ENCODE measurements around the gene DAGLA. TPM values are rescaled to one million over a fixed set of nuclear protein-coding genes. Genes with fewer than 3 reads are reported as not detected.

The DAGLA gene
- total RNA-seq, 4 donors from 2014 or later = 1.7 to 6.9 (median 2.9) TPM

DNA sequence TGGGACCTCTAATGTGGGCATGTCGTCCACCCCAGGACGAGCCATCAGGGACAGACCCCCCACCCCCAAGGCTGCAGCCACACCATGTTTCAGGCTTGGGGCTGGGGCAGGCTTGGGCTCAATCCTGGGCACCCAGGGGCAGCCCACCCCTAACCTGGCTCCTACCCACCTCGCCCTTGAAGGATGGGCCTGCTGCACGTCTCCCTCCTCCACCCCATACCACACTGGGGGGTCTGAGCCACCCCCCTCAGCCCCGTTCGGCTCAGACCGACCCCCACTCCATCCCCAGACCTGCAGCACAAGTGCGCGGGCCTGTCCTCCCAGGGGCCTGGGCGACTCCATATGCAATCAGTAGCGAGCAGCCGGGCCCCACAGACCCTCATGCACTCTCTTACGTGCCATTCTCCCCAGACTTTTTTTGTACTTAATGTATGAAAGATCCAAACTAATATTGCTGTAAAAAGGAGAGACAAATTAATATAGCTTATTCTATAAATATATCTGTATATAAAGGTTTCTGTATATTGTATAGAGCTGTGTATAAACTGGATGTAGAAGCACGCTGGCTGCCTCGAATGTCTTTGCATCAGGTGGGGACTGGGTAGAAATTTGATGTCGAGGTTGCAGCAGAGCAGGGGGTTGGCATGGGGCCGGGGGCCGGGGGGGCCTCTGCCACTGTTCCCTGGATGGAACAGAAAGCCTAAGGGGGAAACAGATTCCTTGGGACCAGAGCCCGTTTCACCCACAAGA, 66.4 kb downstream of the DAGLA start:
- Histone ChIP-seq H3K27ac (peak overlapping the region in 2 of 4 donors; percentile 82 to 83), H3K9me3 (no peaks in the 10 kb centered on the region), H3K36me3 (peaks cover 0 to 29% (median 3%) of the 10 kb centered on the region in 3 donors), H3K4me1 (peaks cover 7 to 49% (median 11%) of the 10 kb centered on the region in 3 donors), H3K4me3 (no peak overlapping the region), H3K27me3 (peaks cover 0 to 26% (median 0%) of the 10 kb centered on the region in 4 donors)
- intact Hi-C loops (cut with DNase I) = no loop called here
- DNase-seq = no peak
- TF ChIP-seq CTCF (IDR thresholded peaks at IDR 0.05) (no peak), POLR2A (IDR thresholded peaks at IDR 0.05) (no peak)
- 55 to 69% methylated on average over 8 to 14 of the region's 19 CpGs for WGBS, 2 donors

DNA sequence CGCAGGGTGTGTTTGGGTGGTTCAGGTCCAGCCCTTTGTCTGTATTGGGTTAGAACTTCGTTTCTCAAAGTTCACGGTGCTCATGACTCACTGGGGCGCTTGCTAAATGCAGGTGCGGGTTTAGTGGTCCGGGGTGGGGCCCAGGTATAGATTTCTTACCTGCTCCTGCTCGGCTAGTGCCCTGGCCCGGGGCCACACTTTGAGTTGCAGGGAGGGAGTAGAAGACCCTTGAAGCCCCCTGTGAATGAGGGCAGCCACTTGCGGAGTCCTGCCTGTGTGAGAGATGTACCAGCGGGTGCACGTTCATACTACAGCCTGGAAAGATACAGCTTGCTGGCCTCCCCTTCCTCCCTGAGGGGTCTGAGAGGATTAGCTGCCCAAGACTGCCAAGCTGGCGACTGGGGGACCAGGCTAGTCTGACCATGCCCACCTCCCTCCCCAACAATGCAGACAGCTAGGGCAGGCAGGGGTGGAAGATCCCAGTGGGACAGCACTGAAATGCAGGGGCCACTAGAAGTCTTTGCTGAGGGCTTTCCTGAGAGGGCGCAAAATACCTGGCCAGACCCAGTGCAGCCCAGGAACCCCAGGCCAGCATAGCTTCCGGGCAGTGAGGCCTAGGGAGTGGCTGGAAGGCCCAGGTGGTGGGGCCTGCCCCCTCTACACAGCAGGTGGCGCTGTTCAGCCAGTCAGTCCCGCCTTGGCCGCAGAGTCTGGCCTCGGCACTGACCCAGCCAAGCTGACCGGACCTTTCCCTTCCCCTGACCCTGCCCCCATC, 67.2 kb downstream of the DAGLA start:
- Histone ChIP-seq H3K27me3 (peaks cover 0 to 32% (median 0%) of the 10 kb centered on the region in 4 donors), H3K4me3 (no peak overlapping the region), H3K4me1 (peaks cover 2 to 47% (median 13%) of the 10 kb centered on the region in 3 donors), H3K9me3 (no peaks in the 10 kb centered on the region), H3K36me3 (peaks cover 0 to 22% (median 3%) of the 10 kb centered on the region in 3 donors), H3K27ac (peak overlapping the region in 3 of 4 donors; percentile 24 to 83 (median 82))
- intact Hi-C loops (cut with DNase I) = no loop called here
- whole genome bisulfite sequencing, 2 donors = 37 to 55% methylated on average over 5 to 12 of the region's 19 CpGs
- TF ChIP-seq POLR2A (IDR thresholded peaks at IDR 0.05) (no peak), CTCF (IDR thresholded peaks at IDR 0.05) (peak; percentile 60 to 89 (median 82))
- no peak for DNase-seq

DNA sequence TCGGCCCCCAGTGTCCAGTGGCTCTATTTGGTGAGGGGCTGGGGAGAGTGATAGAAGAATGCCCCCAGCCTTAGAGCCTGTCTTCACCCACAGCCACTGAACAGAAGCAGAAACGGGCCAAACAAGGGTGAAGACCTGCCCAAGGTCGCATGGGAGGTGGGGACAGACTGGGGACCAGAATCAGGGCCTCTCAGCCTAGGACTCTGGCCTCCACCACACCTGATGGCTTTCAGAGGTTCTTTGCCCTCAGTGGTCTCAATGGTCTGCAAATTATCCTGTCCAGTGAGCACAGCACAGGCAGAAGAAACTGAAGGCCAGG, 67.7 kb downstream of the DAGLA start:
- no peak overlapping the region for H3K4me3 ChIP-seq
- no peak for TF ChIP-seq CTCF (IDR thresholded peaks at IDR 0.05)
- TF ChIP-seq POLR2A (IDR thresholded peaks at IDR 0.05) = no peak
- DNase-seq = no peak
- WGBS, 2 donors = 60% methylated on average over 2 of the region's 3 CpGs; no CpG with 5 or more reads in 1 of the 2 donors
- peaks cover 0 to 19% (median 3%) of the 10 kb centered on the region in 3 donors for H3K36me3 ChIP-seq
- H3K9me3 ChIP-seq = no peaks in the 10 kb centered on the region
- H3K27me3 ChIP-seq = peaks cover 0 to 37% (median 0%) of the 10 kb centered on the region in 4 donors
- peak overlapping the region in 2 of 4 donors; percentile 82 to 83 for H3K27ac ChIP-seq
- intact Hi-C loops (cut with DNase I) = no loop called here
- H3K4me1 ChIP-seq = peaks cover 4 to 46% (median 15%) of the 10 kb centered on the region in 3 donors

DNA sequence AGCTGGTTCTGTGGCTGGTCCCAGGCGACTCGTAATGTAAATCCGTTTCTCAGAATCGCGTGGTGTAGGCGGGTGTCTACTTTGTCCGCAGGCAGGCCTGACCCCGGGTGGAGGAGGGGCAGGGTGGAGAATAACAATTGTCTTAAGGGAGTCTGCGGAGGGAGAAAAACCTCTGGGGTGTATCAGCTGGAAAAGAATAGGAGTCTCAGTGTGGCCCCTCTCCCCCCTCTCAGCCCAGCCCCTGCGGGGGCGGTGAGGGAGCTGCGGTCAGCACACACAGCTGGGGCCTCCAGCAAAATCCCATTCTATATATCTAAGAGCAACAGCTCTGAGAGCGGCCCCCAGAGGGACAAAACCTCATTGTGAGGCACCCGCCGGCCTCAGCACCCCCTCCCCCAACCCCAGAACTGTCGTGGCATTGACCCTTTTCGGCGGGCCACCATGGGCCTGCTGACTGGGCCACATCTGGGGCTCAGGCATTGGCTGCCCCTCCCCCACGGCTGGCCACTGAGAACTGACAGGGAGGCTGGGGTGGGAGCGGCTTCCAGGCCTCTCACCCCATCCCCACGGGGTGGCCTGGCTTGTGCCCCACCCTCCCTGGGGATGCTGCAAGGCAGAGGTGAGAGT, 69.5 kb downstream of the DAGLA start:
- no peak for DNase-seq

More for the DNA sequence above, 69.5 kb downstream of the DAGLA start:
- Histone ChIP-seq H3K9me3 (no peaks in the 10 kb centered on the region), H3K4me3 (no peak overlapping the region), H3K27me3 (peaks cover 0 to 49% (median 0%) of the 10 kb centered on the region in 4 donors), H3K27ac (no peak overlapping the region), H3K36me3 (peaks cover 0 to 3% (median 0%) of the 10 kb centered on the region in 3 donors), H3K4me1 (peaks cover 4 to 47% (median 17%) of the 10 kb centered on the region in 3 donors)
- no peak for TF ChIP-seq CTCF (IDR thresholded peaks at IDR 0.05)
- TF ChIP-seq POLR2A (IDR thresholded peaks at IDR 0.05) = no peak
- 60 to 64% methylated on average over 11 to 13 of the region's 21 CpGs for WGBS, 2 donors
- intact Hi-C loops (cut with DNase I) = no loop called here
